HuH-7 (cell line): ENCODE measurements around the gene FARS2.

ENCODE experiments used
- DNase-seq: peaks from one replicate; pipeline ENCODE4 v3.0.0; 2011; ENCODE audit warnings: low spot score

Gene FARS2

GRCh38 chr6:5466281-5467136, 205.2 kb downstream of the FARS2 start:
- DNase-seq = no peak

GRCh38 chr6:5468586-5468985, 207.3 kb downstream of the FARS2 start:
- no peak for DNase-seq

- no peak for DNase-seq
These were observed 208.0 kb downstream of the FARS2 start for GRCh38 chr6:5469101-5469846.

GRCh38 chr6:5471044-5471443, 209.7 kb downstream of the FARS2 start:
- peak; percentile 40 for DNase-seq

- DNase-seq = no peak
These were observed 210.5 kb downstream of the FARS2 start for GRCh38 chr6:5471637-5472398.

- no peak for DNase-seq
These were observed 211.3 kb downstream of the FARS2 start for GRCh38 chr6:5472571-5472970.

- DNase-seq = no peak
These were observed 214.5 kb downstream of the FARS2 start for GRCh38 chr6:5475779-5476178.

GRCh38 chr6:5478380-5478779, 217.1 kb downstream of the FARS2 start:
- DNase-seq = no peak

- no peak for DNase-seq
These were observed 219.7 kb downstream of the FARS2 start for GRCh38 chr6:5481033-5481432.

- no peak for DNase-seq
These were observed 220.4 kb downstream of the FARS2 start for GRCh38 chr6:5481750-5482149.

- DNase-seq = no peak
These were observed 221.3 kb downstream of the FARS2 start for GRCh38 chr6:5482619-5483018.

GRCh38 chr6:5484692-5485091, 223.4 kb downstream of the FARS2 start:
- no peak for DNase-seq

- no peak for DNase-seq
These were observed 224.9 kb downstream of the FARS2 start for GRCh38 chr6:5486214-5486613.

GRCh38 chr6:5490501-5491069, 229.3 kb downstream of the FARS2 start:
- no peak for DNase-seq

- no peak for DNase-seq
These were observed 231.0 kb downstream of the FARS2 start for GRCh38 chr6:5492356-5492755.

GRCh38 chr6:5493806-5494205, 232.5 kb downstream of the FARS2 start:
- no peak for DNase-seq

GRCh38 chr6:5497896-5498578, 236.7 kb downstream of the FARS2 start:
- DNase-seq = no peak

- DNase-seq = no peak
These were observed 237.2 kb downstream of the FARS2 start for GRCh38 chr6:5498579-5498899.

- no peak for DNase-seq
These were observed 238.5 kb downstream of the FARS2 start for GRCh38 chr6:5499644-5500306.

GRCh38 chr6:5501837-5502236, 240.5 kb downstream of the FARS2 start:
- DNase-seq = no peak

- DNase-seq = no peak
These were observed 242.8 kb downstream of the FARS2 start for GRCh38 chr6:5504078-5504477.
